K562 (cell line): Measurements from ENCODE around the gene SRMS. TPM values are rescaled to one million over a fixed set of nuclear protein-coding genes. Genes with fewer than 3 reads are reported as not detected.

ENCODE experiments used
- ATAC-seq: fragments of 200-7000 bp; cut with Tn5 transposase; 3 replicates; pipeline ENCODE4 v1.9.1; 2020; ENCODE audit warnings: moderate library complexity
- BruUV-seq: library from RNA; stranded (reverse); fragments of 400-500 nt; replicated peaks from 2 replicates; lab custom pipeline; 2021; lab: Mats Ljungman, UMichigan
- CTCF ChIA-PET: fragments of 300-600 bp; formaldehyde crosslinking; extraction: SDS; loops from one replicate; lab custom pipeline; 2021; ENCODE audit warnings: low intra/inter-chr PET ratio; lab: Yijun Ruan, JAX
- POLR2A ChIA-PET: fragments of 300-600, 350-650 bp; sonication (Branson Sonifier 250); formaldehyde crosslinking; extraction: SDS; loops from one replicate; lab custom pipeline; 2021; ENCODE audit warnings: antibody characterized with exemption, inconsistent platforms; lab: Yijun Ruan, JAX
- DNase-seq, 4 experiments: peaks; one replicate each; pipeline versions ENCODE4 v3.0.0 to v3.0.0-alpha.2; 2011 to 2018; ENCODE audit warnings: low spot score in 3 of 4, mixed read lengths in 3 of 4; ENCODE audit errors: extremely low read depth in 1 of 4
- FAIRE-seq: peaks from 2 replicates; lab custom pipeline; 2011; peaks lifted over from hg19 to GRCh38; lab: Jason Lieb, UNC
- H2AFZ ChIP-seq: 2 replicates; pipeline ENCODE4 v1.6.0; 2011; ENCODE audit warnings: low read depth, low read length, control low read depth, inconsistent platforms
- H3K27ac ChIP-seq: fragments of 200-600 bp; 3 replicates; pipeline ENCODE4 v1.8.0; 2011; ENCODE audit warnings: low read depth, mild to moderate bottlenecking, control low read depth, inconsistent platforms, low read length, moderate library complexity, mixed read lengths; ENCODE audit errors: extremely low read depth
- H3K27me3 ChIP-seq, 2 experiments: fragments of 300-600 bp in 1 of 2; 2 replicates in 1 of 2; 3 replicates in 1 of 2; pipeline versions ENCODE4 v1.6.0 to v1.8.0; 2011; ENCODE audit warnings: inconsistent platforms in 2 of 2, low read length in 2 of 2, mild to moderate bottlenecking in 1 of 2, mixed read lengths in 1 of 2, moderate library complexity in 1 of 2; ENCODE audit not compliant: control insufficient read depth in 2 of 2, insufficient read depth in 2 of 2
- H3K36me3 ChIP-seq: fragments of 300-600 bp; 3 replicates; pipeline ENCODE4 v1.8.0; 2011; ENCODE audit warnings: mild to moderate bottlenecking, low read length, inconsistent platforms; ENCODE audit not compliant: control insufficient read depth, insufficient read depth
- H3K4me1 ChIP-seq, 2 experiments: fragments of 200-600 bp in 1 of 2; replicated peaks in 1 of 2; 2 replicates in 1 of 2; 3 replicates in 1 of 2; pipeline versions ENCODE4 v1.5.1 to v1.8.0; 2011; ENCODE audit warnings: inconsistent platforms in 2 of 2, low read length in 2 of 2, mild to moderate bottlenecking in 1 of 2, mixed read lengths in 1 of 2, moderate library complexity in 1 of 2; ENCODE audit not compliant: control insufficient read depth in 2 of 2, insufficient read depth in 2 of 2
- H3K4me2 ChIP-seq: 2 replicates; pipeline ENCODE4 v1.6.1; 2011; ENCODE audit warnings: low read length, control low read depth, inconsistent platforms, mixed read lengths; ENCODE audit not compliant: insufficient read depth
- H3K4me3 ChIP-seq: fragments of 200-600 bp; sonication (generic), shearing (Covaris generic); 2 replicates; pipeline ENCODE4 v1.5.1; 2016; ENCODE audit warnings: control low read depth, inconsistent platforms
- H3K79me2 ChIP-seq: fragments of 200-600 bp; 3 replicates; pipeline ENCODE4 v1.8.0; 2011; ENCODE audit warnings: low read length, inconsistent platforms; ENCODE audit not compliant: control insufficient read depth, insufficient read depth
- H3K9ac ChIP-seq, 2 experiments: 2 replicates each; pipeline versions ENCODE4 v1.6.0 to v1.6.1; 2011; ENCODE audit warnings: low read depth in 2 of 2, low read length in 2 of 2, control low read depth in 1 of 2, inconsistent platforms in 1 of 2, mild to moderate bottlenecking in 1 of 2, mixed read lengths in 1 of 2; ENCODE audit not compliant: insufficient read depth in 1 of 2
- H3K9me1 ChIP-seq: one replicate; pipeline ENCODE4 v1.6.0; 2011; ENCODE audit warnings: inconsistent platforms, mild to moderate bottlenecking, low read length, moderate library complexity; ENCODE audit not compliant: control insufficient read depth, insufficient read depth
- H3K9me3 ChIP-seq: replicated peaks from 2 replicates; pipeline ENCODE4 v1.5.1; 2011; ENCODE audit warnings: low read depth, low read length, inconsistent platforms; ENCODE audit not compliant: control insufficient read depth, insufficient read depth
- H4K20me1 ChIP-seq: replicated peaks from 2 replicates; pipeline ENCODE4 v1.6.1; 2011; ENCODE audit warnings: low read length, inconsistent platforms, mixed read lengths; ENCODE audit not compliant: control insufficient read depth, insufficient read depth
- CTBP1 ChIP-seq: fragments of 450-650 bp; IDR thresholded peaks from 2 replicates; pipeline ENCODE4 v1.6.1; 2016; ENCODE audit warnings: borderline replicate concordance
- ESRRA ChIP-seq: fragments of 450-650 bp; IDR thresholded peaks from 2 replicates; pipeline ENCODE4 v1.6.1; 2014; ENCODE audit warnings: low read depth, mild to moderate bottlenecking, moderate library complexity, borderline replicate concordance
- TAF1 ChIP-seq: IDR thresholded peaks from 2 replicates; pipeline ENCODE4 v1.6.1; 2011; ENCODE audit warnings: mild to moderate bottlenecking, low read length, moderate library complexity; ENCODE audit not compliant: insufficient read depth, control insufficient read depth, severe bottlenecking; ENCODE audit errors: extremely low read depth
- ZFX ChIP-seq: sonication (generic); formaldehyde crosslinking; IDR thresholded peaks from 2 replicates; pipeline ENCODE4 v1.8.0; 2022; ENCODE audit warnings: mild to moderate bottlenecking, missing genetic modification reagents, moderate library complexity
- ZNF316 ChIP-seq: fragments of 450-650 bp; IDR thresholded peaks from 2 replicates; pipeline ENCODE4 v1.6.1; 2016
- WGBS: fragments of 100-300 bp; shearing (Covaris generic); methylation state at CpG from one replicate; pipeline ENCODE4 v1.1.6; 2016; ENCODE audit warnings: low coverage, mixed read lengths; ENCODE audit not compliant: insufficient coverage; ENCODE audit errors: missing lambda C conversion rate; 5-methylcytosine and 5-hydroxymethylcytosine counted together
- in situ Hi-C: fragments of 300-500 bp; cut with MboI; formaldehyde crosslinking; loops from 4 replicates; pipeline ENCODE4 v1.15.0; 2018; ENCODE audit warnings: inconsistent platforms, mixed read lengths
- intact Hi-C: fragments of 100-400 bp; cut with micrococcal nuclease; formaldehyde crosslinking; loops from 2 replicates; pipeline ENCODE4 v1.14.2; 2022
- polyA plus RNA-seq, 8 experiments: library from polyadenylated mRNA; depleted of rRNA in 4 of 8; stranded (reverse) in 5 of 8; unstranded in 3 of 8; fragments of >200 nt; fragmentation: Nextera tagmentation in 2 of 8; fragmentation: Illumina TruSeq in 1 of 8; extraction: Ambion mirVana in 2 of 8; extraction: Trizol in 1 of 8; gene quantifications; 2 replicates each; pipeline versions ENCODE4 v1.2.1 to v1.2.3, GENCODE V29; 2011 to 2014; ENCODE audit warnings: inconsistent platforms in 1 of 8, missing spikeins in 1 of 8
- total RNA-seq, 7 experiments: library from RNA; depleted of rRNA in 6 of 7; stranded (reverse); fragments of >200 nt in 6 of 7; fragmentation: Illumina TruSeq in 2 of 7; extraction: Trizol in 2 of 7; gene quantifications; 2 replicates each; pipeline versions ENCODE4 v1.2.1 to v1.2.3, GENCODE V29; 2011 to 2021; ENCODE audit warnings: low replicate concordance in 1 of 7
- TF ChIP-seq, protein P1 (sequence below): sonication (generic); formaldehyde crosslinking; IDR thresholded peaks from 2 replicates; pipeline ENCODE4 v1.8.1; 2023; ENCODE audit warnings: mild to moderate bottlenecking, missing genetic modification reagents

Gene SRMS
- total and polyA plus RNA-seq, 9 of the 15 experiments (the other 6 are each of a cell fraction or from before 2014, with no cell fraction given) = 0.07 TPM; not detected in 8

DNA sequence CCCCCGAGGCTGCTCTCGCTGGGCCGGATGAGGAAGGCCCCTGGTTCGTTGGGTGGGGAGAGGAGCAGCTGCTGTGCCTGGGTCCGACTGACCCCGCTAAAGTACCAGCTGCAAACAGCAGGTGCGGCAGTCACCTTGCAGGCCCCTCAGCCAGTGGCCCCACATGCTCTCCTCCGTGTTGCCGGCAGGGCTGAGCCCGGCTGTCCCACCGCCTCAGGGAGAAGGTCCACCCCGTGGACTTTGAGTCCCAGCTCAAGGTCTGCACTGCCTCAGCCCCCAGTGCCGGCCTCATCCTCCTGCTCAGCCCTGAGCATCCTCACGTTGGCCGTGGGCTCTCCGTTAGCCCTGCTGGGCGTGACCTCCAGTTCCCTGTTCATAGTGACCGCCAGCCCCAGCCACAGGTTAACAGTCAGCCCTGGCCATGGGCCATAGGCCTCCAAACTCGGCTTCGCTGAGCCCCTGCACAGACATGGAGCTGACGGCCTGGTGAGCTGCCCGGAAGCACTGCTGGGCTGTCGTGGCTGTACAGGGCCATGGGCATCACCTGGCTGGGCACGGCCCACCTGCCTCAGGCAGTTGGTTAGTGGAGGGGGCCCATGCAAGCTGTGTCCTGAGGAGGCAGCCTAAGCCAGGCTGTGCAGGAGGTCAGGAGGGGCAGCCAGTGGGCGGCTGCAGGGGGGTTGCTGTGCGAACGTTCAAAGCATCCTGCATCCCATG is 3.1 kb downstream of the SRMS start:
- CTCF ChIA-PET = no interaction called here
- H3K4me1 ChIP-seq = peaks cover 0 to 88% of the 10 kb centered on the region in 2 experiments; a peak in 3 of 5 replicates
- H3K27ac ChIP-seq = no peak overlapping the region
- DNase-seq (peak in 1 of 4 experiments; percentile 23), ATAC-seq (peak; percentile 60), FAIRE-seq (no peak)
- H3K36me3 ChIP-seq = no peaks in the 10 kb centered on the region
- intact Hi-C loops = no loop called here
- BruUV-seq = no TSS peak
- POLR2A ChIA-PET = interaction anchor here (1.3 to 1.4 kb wide), 2 partner anchors 24 to 33 kb away, joined by 3 to 5 read pairs; partner anchors contain the start of gene PPDPF
- H3K4me2 ChIP-seq = no peak overlapping the region
- TF ChIP-seq ZNF316 (no peak), ZFX (CRISPR knock-in tag) (0 out of 2 replicates have a peak, but pooled peaks have one; percentile 26), TAF1 (no peak), ESRRA (0 out of 2 replicates have a peak, but pooled peaks have one; percentile 29), CTBP1 (peak; percentile 39; the same call in 1 of the 2 replicates)
- TF ChIP-seq, protein P1, sequence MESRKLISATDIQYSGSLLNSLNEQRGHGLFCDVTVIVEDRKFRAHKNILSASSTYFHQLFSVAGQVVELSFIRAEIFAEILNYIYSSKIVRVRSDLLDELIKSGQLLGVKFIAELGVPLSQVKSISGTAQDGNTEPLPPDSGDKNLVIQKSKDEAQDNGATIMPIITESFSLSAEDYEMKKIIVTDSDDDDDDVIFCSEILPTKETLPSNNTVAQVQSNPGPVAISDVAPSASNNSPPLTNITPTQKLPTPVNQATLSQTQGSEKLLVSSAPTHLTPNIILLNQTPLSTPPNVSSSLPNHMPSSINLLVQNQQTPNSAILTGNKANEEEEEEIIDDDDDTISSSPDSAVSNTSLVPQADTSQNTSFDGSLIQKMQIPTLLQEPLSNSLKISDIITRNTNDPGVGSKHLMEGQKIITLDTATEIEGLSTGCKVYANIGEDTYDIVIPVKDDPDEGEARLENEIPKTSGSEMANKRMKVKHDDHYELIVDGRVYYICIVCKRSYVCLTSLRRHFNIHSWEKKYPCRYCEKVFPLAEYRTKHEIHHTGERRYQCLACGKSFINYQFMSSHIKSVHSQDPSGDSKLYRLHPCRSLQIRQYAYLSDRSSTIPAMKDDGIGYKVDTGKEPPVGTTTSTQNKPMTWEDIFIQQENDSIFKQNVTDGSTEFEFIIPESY (CRISPR knock-in tag) = peak; percentile 64; the same call in 1 of the 2 replicates
- in situ Hi-C loops = no loop called here
- no peak overlapping the region for H2AFZ ChIP-seq
- peaks cover 0 to 47% of the 10 kb centered on the region in 2 experiments; a peak in 4 of 5 replicates for H3K27me3 ChIP-seq
- H3K9me3 ChIP-seq = no peaks in the 10 kb centered on the region
- peak overlapping the region in 1 of 2 experiments; percentile 58; a peak in 2 of 4 replicates for H3K9ac ChIP-seq
- no peak overlapping the region for H3K4me3 ChIP-seq
- no peaks in the 10 kb centered on the region for H3K79me2 ChIP-seq
- WGBS = 11% methylated on average over 23 of the region's 27 CpGs
- H4K20me1 ChIP-seq = peaks cover 3% of the 10 kb centered on the region
- no peaks in the 10 kb centered on the region for H3K9me1 ChIP-seq
